GM20000 (cell line): Measurements from ENCODE around the gene URGCP.
A peak's percentile ranks its signal among the peaks of the same experiment; 100 is the strongest.
"Not testable (repeated sequence)": the region's sequence is repeated elsewhere in the genome, so short reads cannot be mapped to it uniquely, and the experiment has no call there.

ENCODE experiments used
- DNase-seq: peaks from one replicate; pipeline ENCODE4 v3.0.0; 2012; ENCODE audit warnings: low spot score
- CTCF ChIP-seq: IDR thresholded peaks from 2 replicates; pipeline ENCODE4 v1.5.1; 2012; ENCODE audit warnings: mild to moderate bottlenecking, control low read depth; ENCODE audit errors: extremely low read depth, missing control alignments

The URGCP gene

GRCh38 chr7:43914795-43915194 is 8.4 kb upstream of the URGCP start:
- no peak for DNase-seq
- TF ChIP-seq CTCF = no peak

GRCh38 chr7:43905956-43906330 is 453 bp downstream of the URGCP start:
- TF ChIP-seq CTCF = no peak

GRCh38 chr7:43905209-43905946 is 1.0 kb downstream of the URGCP start:
- no peak for DNase-seq
- TF ChIP-seq CTCF = no peak

More at GRCh38 chr7:43905956-43906330, 453 bp downstream of the URGCP start:
- DNase-seq = peak; percentile 78

- DNase-seq = no peak
- TF ChIP-seq CTCF = no peak
Measured at GRCh38 chr7:43904533-43905208, 1.7 kb downstream of the URGCP start.

GRCh38 chr7:43902542-43903054 is 3.8 kb downstream of the URGCP start:
- no peak for DNase-seq
- no peak for TF ChIP-seq CTCF

GRCh38 chr7:43898571-43898970 is 7.8 kb downstream of the URGCP start:
- not testable (repeated sequence) for DNase-seq

- TF ChIP-seq CTCF = no peak
- DNase-seq = no peak
Measured at GRCh38 chr7:43895847-43896415, 10.5 kb downstream of the URGCP start.
